ENCODE measurements around the gene PCYT1A.

GRCh38 chr3:196197524-196197923 lies 90.0 kb downstream of the PCYT1A start:
- no peak for TF ChIP-seq EZH2 (IDR thresholded peaks at IDR 0.05; ENCODE audit: low read depth)
- TF ChIP-seq, protein P1, sequence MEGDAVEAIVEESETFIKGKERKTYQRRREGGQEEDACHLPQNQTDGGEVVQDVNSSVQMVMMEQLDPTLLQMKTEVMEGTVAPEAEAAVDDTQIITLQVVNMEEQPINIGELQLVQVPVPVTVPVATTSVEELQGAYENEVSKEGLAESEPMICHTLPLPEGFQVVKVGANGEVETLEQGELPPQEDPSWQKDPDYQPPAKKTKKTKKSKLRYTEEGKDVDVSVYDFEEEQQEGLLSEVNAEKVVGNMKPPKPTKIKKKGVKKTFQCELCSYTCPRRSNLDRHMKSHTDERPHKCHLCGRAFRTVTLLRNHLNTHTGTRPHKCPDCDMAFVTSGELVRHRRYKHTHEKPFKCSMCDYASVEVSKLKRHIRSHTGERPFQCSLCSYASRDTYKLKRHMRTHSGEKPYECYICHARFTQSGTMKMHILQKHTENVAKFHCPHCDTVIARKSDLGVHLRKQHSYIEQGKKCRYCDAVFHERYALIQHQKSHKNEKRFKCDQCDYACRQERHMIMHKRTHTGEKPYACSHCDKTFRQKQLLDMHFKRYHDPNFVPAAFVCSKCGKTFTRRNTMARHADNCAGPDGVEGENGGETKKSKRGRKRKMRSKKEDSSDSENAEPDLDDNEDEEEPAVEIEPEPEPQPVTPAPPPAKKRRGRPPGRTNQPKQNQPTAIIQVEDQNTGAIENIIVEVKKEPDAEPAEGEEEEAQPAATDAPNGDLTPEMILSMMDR (conservative IDR thresholded peaks at IDR 0.05): no peak
